G401.6 (cell line): ENCODE results near the gene CATSPER3.

Source experiments
- FAIRE-seq: peaks from 2 replicates; lab custom pipeline; 2012; peaks lifted over from hg19 to GRCh38; lab: Jason Lieb, UNC

Gene CATSPER3

DNA sequence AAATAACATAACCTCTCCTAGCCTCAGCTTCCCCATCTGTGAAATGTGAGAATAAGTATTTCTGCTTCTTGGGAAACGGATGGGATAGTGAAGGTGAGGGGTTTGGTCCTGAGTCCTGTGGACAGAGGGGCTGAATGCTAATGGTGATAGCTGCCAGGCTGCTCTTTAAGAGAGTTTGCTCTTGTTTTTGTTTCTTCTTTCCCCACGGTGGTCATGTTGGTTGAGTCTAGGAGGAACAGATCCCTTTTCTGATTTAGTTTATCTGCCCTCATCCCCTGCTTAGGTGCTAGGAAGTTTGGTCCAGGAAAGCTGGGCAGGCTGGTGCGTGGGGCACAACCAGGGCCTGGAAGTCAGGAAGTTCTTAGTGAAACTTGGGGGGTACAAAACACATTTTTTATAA is 74.0 kb downstream of the CATSPER3 start:
- no peak for FAIRE-seq

DNA sequence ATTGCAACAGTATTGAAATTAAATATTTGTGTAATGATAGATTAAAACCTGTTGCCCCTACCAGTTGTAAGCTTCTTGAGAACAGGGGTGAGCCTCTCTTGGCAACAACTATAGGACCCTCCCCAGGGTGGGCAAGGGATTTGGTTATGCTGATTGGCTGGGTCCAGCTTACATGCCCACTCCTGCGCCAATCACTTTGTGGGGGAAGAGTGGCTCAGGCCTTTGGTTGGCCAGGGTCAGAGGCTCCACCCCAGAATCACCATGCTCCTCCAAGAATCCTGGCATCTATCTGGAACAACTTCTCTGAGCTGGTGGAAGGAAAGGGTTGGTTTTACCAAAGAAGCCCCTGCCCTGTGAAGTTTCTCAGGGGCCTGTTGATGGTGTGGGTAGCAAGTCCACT is 74.9 kb downstream of the CATSPER3 start:
- no peak for FAIRE-seq

DNA sequence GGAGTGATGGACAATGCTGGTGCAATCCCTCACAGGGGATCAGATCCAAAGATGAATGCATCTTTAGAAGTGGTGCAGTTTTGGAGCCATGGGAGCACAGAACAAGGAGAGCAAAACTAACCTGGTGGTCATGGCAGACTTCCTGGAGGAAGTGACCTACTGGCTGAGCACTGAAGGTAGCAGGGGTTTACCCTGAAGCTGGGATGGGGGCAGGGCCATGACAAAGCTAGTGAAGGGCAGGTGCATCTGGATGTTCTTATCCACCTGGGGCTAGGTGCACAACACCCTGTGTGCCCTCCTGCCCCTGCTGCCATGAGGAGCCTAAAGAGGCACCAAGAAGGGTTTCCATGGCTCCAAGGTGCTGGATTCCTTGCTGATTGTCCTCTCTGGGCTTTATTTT is 77.8 kb downstream of the CATSPER3 start:
- FAIRE-seq: no peak

DNA sequence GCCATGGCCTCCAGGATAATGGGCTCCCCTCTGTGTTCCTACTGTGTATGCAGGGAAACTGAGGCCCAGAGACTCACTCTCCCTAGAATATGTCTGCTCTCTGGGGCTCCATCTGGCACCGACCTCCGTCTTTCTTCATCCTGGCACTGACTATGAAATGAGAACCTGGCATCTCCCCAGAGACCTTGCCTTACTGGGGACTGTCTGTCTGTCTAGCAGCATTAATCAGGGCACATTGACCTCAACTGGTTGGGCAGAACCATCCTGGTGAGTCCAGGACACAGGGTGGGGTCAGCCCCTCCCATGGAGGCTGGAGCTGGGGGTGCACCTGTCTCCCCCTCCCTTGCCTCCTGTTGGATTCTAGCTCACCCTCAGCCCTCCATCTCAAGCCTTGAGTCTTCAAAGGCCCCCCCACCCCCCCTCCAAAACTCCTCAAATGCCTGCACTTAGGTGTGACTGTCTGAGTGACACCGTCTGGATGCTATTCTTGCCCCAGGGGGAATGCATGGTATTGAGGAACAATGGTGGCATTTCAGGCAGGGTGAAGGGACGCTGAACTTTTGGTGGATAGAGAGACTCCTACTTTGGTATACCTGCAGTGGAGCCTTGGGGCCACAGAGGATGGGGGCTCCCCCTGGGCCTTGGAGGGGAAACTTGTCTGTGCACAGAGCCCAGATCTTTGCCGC is 79.1 kb downstream of the CATSPER3 start:
- FAIRE-seq: no peak

DNA sequence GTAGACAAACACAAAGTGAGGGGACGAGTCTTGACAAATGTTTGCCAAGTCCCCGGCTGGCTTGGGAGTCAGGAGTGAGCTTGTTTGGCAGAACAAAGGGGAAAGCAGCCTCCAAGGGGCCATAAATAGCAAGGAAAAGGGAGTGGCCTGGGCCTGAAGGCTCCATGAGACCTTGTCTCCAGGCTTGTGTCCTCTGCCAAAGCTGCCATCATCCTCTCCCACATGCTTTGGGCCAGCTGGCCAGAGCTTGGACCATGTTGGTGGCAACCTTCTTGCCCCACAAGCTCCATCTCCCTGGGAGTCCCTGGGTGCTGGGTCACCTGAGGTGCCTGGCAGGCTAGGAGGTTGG is 79.6 kb downstream of the CATSPER3 start:
- no peak for FAIRE-seq

DNA sequence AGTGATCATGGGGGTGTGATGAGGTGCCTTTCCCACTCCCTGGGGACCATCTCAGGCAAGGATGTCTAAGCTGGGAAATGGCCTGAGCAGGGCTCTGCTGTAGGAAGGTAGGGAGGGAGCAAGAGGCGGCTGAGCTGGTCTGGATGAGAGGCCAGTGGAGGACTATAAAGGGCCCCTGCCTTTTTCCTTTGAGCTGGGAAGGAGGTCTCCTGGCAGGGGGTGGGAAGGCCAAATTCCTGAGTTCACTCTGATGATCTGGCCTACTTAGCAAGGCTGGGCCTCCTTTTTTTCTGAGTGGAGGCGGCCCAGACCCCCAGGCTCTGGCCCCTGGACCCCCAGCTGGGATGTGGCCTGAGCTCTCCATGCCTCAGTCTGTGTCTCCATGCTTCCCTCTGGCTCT is 80.6 kb downstream of the CATSPER3 start:
- no peak for FAIRE-seq

DNA sequence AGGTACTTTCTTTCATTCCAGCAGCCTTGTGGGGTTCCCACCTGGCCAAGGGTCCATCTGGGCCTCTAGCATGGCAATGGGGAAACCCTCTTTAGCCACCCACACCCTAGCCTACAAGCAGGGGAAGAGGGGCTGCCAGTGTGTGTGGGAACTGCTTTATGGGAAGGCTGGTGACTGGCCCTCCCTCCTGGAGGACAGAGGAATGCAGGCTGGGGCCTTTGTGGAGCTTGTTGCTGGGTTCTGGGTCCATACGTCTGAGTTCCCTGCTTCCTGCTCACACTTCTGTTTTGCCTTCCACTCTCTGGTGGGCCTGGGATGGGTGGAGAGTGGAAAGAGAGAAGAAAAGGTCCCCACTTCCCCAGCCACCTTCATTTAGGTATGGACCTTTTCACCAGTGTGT is 81.2 kb downstream of the CATSPER3 start:
- no peak for FAIRE-seq

DNA sequence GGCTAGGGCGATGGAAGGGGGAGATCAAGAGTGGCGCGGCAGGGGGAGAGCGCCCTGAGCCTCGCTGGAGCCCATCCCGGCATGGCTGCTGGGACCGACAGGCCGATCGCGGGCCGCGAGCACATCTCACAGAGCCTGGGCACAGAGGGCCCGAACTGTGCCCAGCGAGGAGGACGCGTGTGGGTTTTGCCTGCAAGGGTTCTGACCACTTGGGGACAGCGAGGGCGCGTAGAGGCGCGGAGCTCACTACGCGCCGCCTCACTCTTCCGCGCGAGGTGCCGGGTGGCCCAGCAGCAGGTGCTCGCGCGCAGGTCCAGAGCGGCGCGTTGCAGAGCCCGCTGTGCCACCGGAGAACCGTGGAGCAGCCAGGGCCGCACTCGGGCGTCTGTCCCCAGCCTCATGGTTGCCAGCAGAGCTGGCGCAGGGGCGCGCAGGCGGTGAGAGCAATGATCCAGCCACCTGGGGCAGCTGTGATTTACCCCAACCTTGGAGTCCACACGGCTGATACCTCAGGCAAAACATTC is 82.6 kb downstream of the CATSPER3 start:
- FAIRE-seq: no peak

DNA sequence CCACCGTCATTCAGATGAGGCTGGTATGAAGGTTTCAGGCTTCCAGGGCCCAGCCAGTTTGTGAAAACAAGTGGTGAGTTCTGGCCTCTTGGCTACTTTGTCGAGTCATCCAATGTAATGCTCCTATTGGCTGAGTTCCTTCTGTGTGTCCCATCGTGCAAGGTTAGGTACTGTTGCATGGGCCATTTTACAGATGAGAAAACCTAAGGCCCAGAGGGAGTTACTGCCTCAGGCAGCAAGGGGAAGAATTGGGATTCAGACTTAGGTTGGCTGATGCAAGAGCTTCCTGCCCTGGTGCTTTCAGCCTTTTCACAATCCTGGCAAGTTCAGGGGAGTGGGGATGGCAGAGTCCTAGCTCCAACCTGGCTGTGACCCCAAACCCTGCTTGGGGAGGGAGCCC is 83.7 kb downstream of the CATSPER3 start:
- FAIRE-seq: no peak

DNA sequence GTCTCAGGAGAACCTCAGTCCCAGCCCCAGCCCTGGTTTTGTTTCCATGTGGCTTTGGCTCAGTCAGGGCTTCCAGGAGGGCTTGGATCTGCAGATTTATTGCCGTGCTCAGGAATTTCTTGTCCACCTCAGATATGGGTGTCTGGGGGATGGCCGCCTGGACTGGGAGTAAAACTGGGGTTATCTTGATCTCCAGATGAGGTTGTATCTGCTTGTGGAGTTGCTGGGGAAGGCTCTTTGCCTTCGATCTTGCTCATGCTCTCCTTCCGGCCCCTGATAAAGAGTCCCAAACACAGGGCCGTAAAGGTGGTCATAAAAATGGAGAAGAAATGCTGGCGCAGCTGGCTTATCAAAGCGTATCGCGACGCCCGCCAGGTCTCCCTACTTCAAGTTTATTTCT is 84.2 kb downstream of the CATSPER3 start:
- FAIRE-seq: no peak

DNA sequence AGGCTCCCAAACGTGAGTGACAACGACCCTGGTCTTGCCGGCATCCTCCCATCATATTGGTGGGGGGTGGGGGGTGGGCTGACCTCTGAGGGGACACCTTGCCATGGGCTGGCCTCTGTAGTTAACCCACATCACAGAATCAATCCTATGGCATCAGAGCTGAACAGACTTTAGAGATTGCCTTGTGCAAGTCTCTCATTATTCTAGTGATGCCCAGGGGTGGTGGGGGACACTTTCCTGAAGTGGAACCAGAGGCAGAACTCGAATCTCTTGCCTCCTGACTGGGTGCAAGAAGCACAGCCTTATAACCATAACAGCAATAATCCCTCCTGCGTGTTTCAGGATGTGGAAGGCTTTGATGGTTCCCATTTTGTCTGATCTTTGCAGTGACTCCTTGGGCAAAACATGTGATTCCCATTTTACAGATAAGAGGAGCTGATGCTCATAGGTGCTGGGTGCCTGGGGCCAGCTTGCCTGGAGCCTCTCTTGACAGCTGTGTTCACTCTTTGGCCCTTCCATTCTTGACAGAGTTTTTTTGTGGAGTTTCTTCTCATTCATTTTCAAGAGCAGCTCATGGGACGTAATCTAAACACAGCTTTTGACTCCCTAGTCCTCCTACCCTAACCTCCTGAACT is 84.9 kb downstream of the CATSPER3 start:
- FAIRE-seq: no peak

DNA sequence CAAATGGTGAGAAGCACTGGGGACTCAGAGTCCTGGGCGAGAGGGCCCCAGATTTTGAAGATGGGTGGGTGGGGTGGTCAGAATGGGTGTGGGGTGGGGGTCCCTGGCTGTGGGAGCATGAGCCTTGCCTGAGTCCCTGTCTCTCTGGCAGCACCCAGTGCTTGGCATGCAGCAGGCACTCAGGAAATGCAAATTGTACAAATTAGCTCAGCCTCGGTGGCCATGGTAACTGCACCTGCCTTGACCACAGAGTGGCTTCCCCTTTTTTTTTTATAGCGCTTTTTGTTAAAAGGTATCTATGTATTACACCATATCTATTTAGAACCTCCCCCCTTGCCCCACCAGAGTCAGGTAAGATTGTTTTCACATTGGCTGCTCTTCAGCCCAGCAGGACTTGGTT is 85.6 kb downstream of the CATSPER3 start:
- no peak for FAIRE-seq

DNA sequence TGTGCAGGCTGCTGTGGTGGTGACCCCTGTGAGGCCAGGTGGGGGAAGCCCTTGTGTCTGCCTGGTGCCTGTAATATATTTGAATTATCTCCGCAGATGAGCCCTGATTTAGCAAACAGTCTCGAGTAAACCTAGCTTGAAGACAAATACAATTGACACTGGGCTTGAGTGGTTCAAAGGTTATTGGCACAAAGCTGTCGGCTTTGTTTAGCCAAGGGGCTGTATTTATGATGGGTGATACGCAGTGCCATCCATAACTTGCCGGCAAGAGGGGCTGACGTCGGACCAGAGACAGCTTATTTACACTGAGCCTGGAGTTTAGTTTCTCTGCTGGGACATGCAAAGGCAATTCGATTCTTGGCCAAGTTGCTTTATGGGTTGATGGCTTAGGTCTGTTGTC is 86.3 kb downstream of the CATSPER3 start:
- no peak for FAIRE-seq

DNA sequence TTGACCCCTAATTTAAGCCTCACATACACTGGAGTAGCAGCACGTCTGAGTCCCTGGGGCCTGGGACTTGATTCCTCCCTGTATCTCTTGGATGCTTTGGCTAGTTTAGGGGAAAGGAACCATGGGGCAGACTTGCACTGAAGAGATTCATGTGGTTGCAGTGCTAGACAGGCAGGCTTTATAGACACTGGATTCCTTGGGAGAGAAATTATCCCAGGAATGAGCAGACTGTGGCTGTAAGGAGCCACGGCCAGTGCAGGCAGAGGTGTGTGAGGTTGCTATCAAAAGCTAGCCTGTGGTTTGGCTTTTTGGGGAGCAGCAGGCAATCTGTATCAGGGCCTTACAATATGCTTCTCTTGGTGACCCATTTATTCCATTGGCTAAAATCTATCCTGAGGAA is 86.8 kb downstream of the CATSPER3 start:
- FAIRE-seq: no peak

DNA sequence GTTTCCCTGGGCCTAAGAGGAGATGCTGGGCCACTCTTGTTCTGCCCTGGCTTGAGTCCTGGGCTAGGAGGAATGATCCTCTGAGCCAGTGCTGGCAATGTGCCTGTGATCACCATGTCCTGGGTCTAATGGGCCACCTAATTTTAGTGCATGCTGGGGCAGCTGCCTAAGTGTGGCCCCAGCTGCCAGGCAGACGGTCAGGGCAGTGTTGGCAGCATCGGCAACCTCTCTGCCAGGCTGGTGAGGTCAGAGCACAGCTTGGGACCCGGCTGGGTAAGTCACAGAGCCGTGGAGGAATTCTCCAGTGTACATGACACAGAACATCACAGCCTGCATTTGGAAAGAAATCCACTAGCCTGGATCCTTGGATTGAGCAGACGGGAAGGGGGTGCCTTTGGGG is 87.7 kb downstream of the CATSPER3 start:
- no peak for FAIRE-seq

DNA sequence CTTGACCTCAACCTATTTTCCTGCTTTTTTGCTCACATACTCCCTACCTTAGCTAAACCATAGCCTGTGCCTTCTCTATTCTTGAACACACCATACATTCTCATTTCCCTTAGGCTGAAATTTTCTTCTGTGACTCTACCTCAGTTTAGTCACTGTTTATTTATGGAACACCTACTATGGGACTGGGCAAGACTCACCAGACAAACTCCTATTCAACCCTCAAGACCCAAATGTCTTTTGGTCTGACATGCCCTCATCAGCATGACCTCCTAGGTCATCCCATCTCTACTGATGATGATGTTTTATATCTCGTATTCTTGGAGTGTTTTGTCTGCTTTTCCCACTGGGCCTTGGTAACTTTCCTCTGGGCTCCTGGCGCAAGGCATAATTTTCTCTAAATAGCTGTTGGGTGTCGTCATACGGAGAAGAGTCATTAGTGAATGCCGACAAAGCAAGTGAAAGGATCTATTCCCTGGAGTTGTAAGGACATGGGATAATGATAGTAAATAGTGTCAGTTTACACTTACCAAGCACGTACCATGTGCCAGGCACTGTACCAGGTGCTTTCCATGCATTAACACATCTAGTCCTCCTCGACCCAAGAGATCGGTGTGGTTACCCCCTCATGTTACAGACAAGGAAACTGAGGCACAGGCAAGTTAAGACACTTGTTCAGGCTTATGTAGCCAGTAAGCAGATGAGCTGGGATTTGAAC is 88.8 kb downstream of the CATSPER3 start:
- FAIRE-seq: no peak

DNA sequence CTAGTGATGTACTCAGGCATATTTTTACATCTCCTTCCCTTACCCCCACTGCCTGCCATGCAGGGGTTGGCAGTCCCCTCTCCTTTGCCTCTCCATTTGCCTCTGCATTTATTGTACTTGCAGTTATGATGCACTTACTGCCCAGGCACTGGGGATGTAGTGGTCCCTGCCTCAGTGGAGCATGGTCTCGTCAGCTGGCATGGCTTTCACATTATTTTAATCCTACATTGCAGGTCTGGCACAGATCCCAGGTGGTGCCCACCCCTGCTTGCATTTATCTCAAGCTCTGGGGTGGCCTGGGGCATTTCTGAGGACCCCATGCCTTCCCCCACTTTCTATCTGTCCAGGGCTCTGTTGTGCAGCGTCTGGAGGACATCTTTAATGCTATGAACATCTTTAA is 89.5 kb downstream of the CATSPER3 start:
- FAIRE-seq: no peak

DNA sequence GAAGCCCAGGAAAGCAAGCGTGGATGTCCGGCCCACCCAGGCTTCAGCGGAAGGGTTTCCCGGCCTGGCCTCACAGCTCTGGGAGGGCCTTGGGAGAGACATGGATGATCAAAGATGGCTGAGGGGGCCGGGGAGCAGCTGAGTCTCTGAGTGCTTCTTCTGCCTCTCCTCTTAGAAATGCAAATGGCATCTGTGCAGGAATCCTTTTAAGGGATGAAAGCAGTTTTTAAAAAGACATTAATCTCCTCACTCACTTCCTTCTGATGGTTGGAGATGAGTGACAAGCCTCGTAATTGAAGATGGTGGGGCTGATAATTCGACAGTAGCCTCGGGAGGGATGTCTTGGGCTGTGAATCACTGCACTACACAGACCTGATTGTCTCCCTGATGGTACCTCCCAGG is 90.6 kb downstream of the CATSPER3 start:
- FAIRE-seq: no peak

DNA sequence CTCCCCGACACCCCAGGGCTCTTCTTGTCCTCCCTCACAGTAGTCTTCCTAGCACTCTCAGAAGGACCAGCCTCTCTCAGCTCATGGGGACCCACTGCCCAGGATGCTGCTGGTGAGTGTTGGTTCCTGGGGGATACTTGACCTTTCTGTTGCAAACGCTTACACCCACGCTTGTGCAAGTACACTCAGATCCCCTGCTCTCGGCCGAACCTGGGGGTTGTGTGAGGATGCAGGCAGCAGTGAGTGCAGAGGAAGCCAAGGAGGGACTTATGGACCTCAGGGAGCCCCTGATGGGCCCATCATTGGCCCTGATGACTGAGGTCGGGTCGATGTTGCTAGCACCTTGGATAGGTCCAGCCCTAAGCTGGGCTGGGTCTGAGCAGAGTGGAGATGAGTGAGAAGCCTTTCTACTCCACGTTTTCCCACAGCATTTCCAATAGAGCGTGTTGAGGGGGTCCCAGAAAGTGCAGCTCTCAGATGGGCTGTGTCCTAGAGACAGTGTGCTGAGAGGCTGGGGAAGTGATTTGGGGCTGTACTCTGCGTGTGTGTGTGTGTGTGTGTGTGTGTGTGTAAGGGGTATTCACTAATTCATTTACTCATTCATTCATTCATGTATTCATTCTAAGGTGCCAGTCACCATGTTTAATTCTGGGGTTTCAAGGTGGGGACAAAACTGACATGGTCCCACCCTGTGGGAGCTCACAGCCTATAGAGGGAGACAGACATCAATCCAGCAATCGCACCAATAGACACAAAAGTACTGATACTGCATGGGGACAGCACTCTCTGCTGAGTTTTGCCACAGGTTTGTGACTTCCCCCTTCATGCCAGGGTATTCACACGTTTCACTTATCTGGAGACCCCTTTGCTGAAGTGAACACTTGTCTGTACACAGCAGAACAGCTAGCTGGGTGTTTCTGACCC is 91.6 kb downstream of the CATSPER3 start:
- FAIRE-seq: no peak

DNA sequence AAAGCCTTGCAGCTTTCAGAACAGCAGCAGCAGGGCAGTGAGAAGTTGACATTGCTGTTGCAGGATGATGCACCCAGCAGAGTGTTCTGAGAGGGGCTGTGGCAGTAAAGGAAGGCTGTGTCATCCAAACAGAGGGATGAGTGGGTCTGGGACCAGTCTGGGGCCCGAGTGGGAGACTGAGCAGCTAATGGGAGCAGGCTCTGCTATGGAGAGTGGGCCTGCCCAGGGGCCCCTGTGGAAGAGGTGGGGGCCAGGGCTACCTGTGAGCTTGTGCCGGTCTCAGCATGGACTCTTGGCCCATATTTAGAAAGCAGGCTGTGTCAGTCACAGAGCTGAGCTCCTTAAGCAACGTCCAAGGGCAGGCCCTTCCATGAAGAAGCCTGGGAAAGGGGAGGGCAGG is 92.3 kb downstream of the CATSPER3 start:
- no peak for FAIRE-seq

DNA sequence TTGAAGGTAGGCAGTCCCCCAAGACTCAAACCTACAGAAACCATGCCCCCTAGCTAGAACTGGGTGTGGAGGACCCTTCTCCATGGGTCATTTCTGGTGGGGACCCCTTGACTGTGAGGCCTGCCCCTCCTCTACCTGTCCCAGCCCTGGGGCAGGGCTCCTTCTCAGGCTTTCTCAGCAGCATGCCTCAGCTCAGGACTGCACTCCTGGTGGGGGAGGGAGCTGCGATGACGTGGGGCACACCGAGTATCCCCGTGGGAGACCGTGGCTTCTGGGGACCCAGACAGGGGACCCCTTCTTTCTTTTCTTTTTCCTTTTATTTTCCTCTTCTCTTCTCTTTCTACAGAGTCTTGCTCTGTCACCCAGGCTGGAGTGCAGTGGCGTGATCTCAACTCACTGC is 93.3 kb downstream of the CATSPER3 start:
- no peak for FAIRE-seq
